ENCODE measurements around the gene ATP8B4. TPM values are rescaled to one million over a fixed set of nuclear protein-coding genes. Genes with fewer than 3 reads are reported as not detected.

Gene ATP8B4
- total RNA-seq, 1 experiment from 2014 or later = 0.20 TPM

DNA sequence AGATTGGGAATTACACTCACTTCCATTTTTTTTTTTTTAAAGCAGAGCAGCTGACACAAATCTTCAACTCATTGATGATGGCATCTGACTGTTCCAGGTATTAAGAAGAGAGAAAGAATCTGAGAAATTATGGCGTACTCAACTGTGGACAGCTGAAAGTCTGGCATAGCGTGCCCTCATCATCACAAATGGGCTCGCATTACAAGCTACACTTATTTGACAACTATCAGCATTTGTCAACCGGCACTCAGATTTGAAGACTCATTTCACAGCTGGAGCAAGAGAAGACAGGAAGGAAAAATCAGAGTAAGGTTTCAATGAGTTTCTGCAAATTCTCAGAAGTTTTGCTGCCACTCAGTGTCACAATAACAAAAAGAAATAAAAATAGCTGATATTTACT is 235.9 kb downstream of the ATP8B4 start:
- no peaks in the 10 kb centered on the region for H3K9me2 ChIP-seq (ENCODE audit: insufficient read depth)
- POLR2A ChIA-PET (ENCODE audit: unreplicated experiment) = no interaction called here

GRCh38 chr15:49881866-49882265 is 237.2 kb downstream of the ATP8B4 start:
- POLR2A ChIA-PET (ENCODE audit: unreplicated experiment) = no interaction called here
- CTCF ChIA-PET = no interaction called here
- no peaks in the 10 kb centered on the region for H3K9me2 ChIP-seq (ENCODE audit: insufficient read depth)
- no peak overlapping the region for H3K4me3 ChIP-seq
- H2AFZ ChIP-seq = no peak overlapping the region
- no peak for TF ChIP-seq EZH2 (IDR thresholded peaks at IDR 0.05; ENCODE audit: low read depth)
- TF ChIP-seq CTCF (conservative IDR thresholded peaks at IDR 0.05) = no peak
- no TSS peak for BruUV-seq (replicated peaks)
- H3K79me2 ChIP-seq (ENCODE audit: low read depth) = no peaks in the 10 kb centered on the region
- no peak overlapping the region for H3K27ac ChIP-seq
- DNase-seq = no peak
- no peaks in the 10 kb centered on the region for H3K36me3 ChIP-seq (ENCODE audit: low read depth)
- no peak overlapping the region for H3K4me2 ChIP-seq
- no peaks in the 10 kb centered on the region for H3K27me3 ChIP-seq (ENCODE audit: insufficient read depth, low read depth)
- no peaks in the 10 kb centered on the region for H4K20me1 ChIP-seq (ENCODE audit: insufficient read depth)
- intact Hi-C loops (cut with micrococcal nuclease; ENCODE audit: unreplicated experiment) = no loop called here
- no peaks in the 10 kb centered on the region for H3K4me1 ChIP-seq (replicated peaks; ENCODE audit: insufficient read depth)
- no peaks in the 10 kb centered on the region for H3F3A ChIP-seq (ENCODE audit: insufficient read depth, low read depth)
- no peaks in the 10 kb centered on the region for H3K9me3 ChIP-seq (ENCODE audit: insufficient read depth, low read depth)

More for the DNA sequence above, 235.9 kb downstream of the ATP8B4 start:
- H4K20me1 ChIP-seq (ENCODE audit: insufficient read depth) = no peaks in the 10 kb centered on the region
- H3K36me3 ChIP-seq (ENCODE audit: low read depth) = no peaks in the 10 kb centered on the region
- no peak overlapping the region for H3K4me2 ChIP-seq
- H2AFZ ChIP-seq = no peak overlapping the region
- CTCF ChIA-PET = no interaction called here
- no peaks in the 10 kb centered on the region for H3K4me1 ChIP-seq (replicated peaks; ENCODE audit: insufficient read depth)
- no peaks in the 10 kb centered on the region for H3K27me3 ChIP-seq (ENCODE audit: insufficient read depth, low read depth)
- H3K79me2 ChIP-seq (ENCODE audit: low read depth) = no peaks in the 10 kb centered on the region
- no peaks in the 10 kb centered on the region for H3F3A ChIP-seq (ENCODE audit: insufficient read depth, low read depth)
- DNase-seq = no peak
- TF ChIP-seq CTCF (conservative IDR thresholded peaks at IDR 0.05) = no peak
- TF ChIP-seq EZH2 (IDR thresholded peaks at IDR 0.05; ENCODE audit: low read depth) = no peak
- BruUV-seq (replicated peaks) = no TSS peak
- intact Hi-C loops (cut with micrococcal nuclease; ENCODE audit: unreplicated experiment) = no loop called here
- no peak overlapping the region for H3K4me3 ChIP-seq
- H3K27ac ChIP-seq = no peak overlapping the region
- no peaks in the 10 kb centered on the region for H3K9me3 ChIP-seq (ENCODE audit: insufficient read depth, low read depth)

DNA sequence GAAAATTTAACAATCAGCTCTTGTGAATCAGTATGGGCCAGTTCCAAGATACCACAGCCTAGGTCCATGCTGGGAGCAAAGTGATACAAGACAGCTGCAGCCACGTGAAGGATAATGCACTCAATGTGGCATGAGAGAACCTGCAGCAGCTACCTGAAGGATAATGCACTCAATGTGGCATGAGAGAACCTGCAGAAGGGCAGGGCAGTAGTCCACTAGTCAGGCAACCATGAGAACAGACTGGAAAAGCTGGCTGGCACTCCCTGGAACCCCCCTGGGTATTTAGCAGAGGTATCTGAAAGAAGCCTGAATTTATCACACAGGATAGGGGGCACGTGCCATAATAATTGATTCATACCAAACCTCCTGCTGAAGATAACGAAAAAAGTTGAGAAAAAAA is 237.6 kb downstream of the ATP8B4 start:
- intact Hi-C loops (cut with micrococcal nuclease; ENCODE audit: unreplicated experiment) = no loop called here
- H2AFZ ChIP-seq = no peak overlapping the region
- H3K79me2 ChIP-seq (ENCODE audit: low read depth) = no peaks in the 10 kb centered on the region
- no peaks in the 10 kb centered on the region for H3K27me3 ChIP-seq (ENCODE audit: insufficient read depth, low read depth)
- no peak overlapping the region for H3K27ac ChIP-seq
- no peaks in the 10 kb centered on the region for H4K20me1 ChIP-seq (ENCODE audit: insufficient read depth)
- H3K36me3 ChIP-seq (ENCODE audit: low read depth) = no peaks in the 10 kb centered on the region
- H3K4me2 ChIP-seq = no peak overlapping the region
- H3K4me1 ChIP-seq (replicated peaks; ENCODE audit: insufficient read depth) = no peaks in the 10 kb centered on the region
- no peaks in the 10 kb centered on the region for H3F3A ChIP-seq (ENCODE audit: insufficient read depth, low read depth)
- TF ChIP-seq EZH2 (IDR thresholded peaks at IDR 0.05; ENCODE audit: low read depth) (no peak), CTCF (conservative IDR thresholded peaks at IDR 0.05) (no peak)
- no peaks in the 10 kb centered on the region for H3K9me3 ChIP-seq (ENCODE audit: insufficient read depth, low read depth)
- no TSS peak for BruUV-seq (replicated peaks)
- ChIA-PET CTCF (no interaction called here), POLR2A (ENCODE audit: unreplicated experiment) (no interaction called here)
- H3K4me3 ChIP-seq = no peak overlapping the region
- DNase-seq = no peak
- H3K9me2 ChIP-seq (ENCODE audit: insufficient read depth) = no peaks in the 10 kb centered on the region
